Nephron progenitor cell (in vitro differentiated cells): ENCODE results near the gene PDZRN3.

Source experiments
- DNase-seq: peaks from one replicate; pipeline ENCODE4 v3.0.0; 2021
- H3K27ac Mint-ChIP-seq: 2 replicates; pipeline ENCODE4 v1.8.0; 2021; ENCODE audit warnings: mild to moderate bottlenecking, moderate library complexity, mixed read lengths
- H3K27me3 Mint-ChIP-seq: 2 replicates; pipeline ENCODE4 v1.8.0; 2021; ENCODE audit warnings: mild to moderate bottlenecking, low read depth, mixed read lengths; ENCODE audit not compliant: poor library complexity
- H3K36me3 Mint-ChIP-seq: 2 replicates; pipeline ENCODE4 v1.8.0; 2021; ENCODE audit warnings: low read depth, mixed read lengths
- H3K4me1 Mint-ChIP-seq: 2 replicates; pipeline ENCODE4 v1.8.0; 2021; ENCODE audit warnings: mixed read lengths
- H3K4me3 Mint-ChIP-seq: 2 replicates; pipeline ENCODE4 v1.8.0; 2021; ENCODE audit warnings: mild to moderate bottlenecking, moderate library complexity, mixed read lengths
- H3K9me3 Mint-ChIP-seq: 2 replicates; pipeline ENCODE4 v1.8.0; 2021; ENCODE audit warnings: mild to moderate bottlenecking, moderate library complexity, mixed read lengths
- TF ChIP-seq, protein P1 (sequence below): fragments of 200-600 bp; sonication (generic); IDR thresholded peaks from 2 replicates; pipeline ENCODE4 v1.5.0; 2021; ENCODE audit warnings: antibody characterized with exemption

The PDZRN3 gene

DNA sequence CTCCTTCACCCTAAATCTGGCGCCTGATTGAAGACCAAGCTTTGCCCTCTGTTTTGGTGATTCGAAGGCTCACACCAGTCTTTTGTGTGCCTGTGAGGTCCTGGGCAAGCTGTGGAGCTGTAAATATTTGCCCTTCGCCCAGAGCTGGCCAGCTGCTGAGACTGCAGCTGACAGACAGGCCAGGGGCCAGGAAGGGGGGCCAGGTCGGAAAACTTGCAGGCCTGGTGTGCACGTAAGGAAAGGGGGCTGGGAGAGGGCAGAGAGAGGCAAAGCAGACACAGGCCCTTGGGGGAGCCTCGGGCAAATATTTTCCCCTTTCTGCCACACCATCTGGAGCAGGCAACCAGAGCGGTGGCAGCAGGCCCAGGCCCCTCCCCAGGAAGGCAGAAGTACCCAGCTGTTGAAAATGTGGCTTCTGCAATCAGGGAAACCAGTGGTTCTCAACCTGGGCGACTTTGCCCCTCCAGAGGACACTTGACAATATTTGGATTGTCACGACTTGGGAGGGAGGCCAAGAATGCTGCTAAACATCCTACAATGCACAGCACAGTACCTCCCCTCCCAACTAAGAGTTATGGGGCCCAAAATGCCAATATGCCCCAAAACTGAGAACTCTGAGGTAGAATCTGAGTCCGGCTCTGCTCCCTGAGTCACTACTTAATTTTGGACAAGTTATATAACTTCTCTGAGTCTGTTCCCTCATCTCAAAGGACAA lies 2.5 kb downstream of the PDZRN3 start:
- no peaks in the 10 kb centered on the region for H3K9me3 Mint-ChIP-seq
- H3K4me3 Mint-ChIP-seq, result peak overlapping the region; percentile 89
- peaks cover 67% of the 10 kb centered on the region for H3K4me1 Mint-ChIP-seq
- H3K36me3 Mint-ChIP-seq, result peaks cover 15% of the 10 kb centered on the region
- peak overlapping the region; percentile 87 for H3K27ac Mint-ChIP-seq
- no peaks in the 10 kb centered on the region for H3K27me3 Mint-ChIP-seq
- peak; percentile 52 for DNase-seq
- TF ChIP-seq, protein P1, sequence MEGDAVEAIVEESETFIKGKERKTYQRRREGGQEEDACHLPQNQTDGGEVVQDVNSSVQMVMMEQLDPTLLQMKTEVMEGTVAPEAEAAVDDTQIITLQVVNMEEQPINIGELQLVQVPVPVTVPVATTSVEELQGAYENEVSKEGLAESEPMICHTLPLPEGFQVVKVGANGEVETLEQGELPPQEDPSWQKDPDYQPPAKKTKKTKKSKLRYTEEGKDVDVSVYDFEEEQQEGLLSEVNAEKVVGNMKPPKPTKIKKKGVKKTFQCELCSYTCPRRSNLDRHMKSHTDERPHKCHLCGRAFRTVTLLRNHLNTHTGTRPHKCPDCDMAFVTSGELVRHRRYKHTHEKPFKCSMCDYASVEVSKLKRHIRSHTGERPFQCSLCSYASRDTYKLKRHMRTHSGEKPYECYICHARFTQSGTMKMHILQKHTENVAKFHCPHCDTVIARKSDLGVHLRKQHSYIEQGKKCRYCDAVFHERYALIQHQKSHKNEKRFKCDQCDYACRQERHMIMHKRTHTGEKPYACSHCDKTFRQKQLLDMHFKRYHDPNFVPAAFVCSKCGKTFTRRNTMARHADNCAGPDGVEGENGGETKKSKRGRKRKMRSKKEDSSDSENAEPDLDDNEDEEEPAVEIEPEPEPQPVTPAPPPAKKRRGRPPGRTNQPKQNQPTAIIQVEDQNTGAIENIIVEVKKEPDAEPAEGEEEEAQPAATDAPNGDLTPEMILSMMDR, result no peak

GRCh38 chr3:73621388-73621787 lies 3.4 kb downstream of the PDZRN3 start:
- TF ChIP-seq, protein P1, result no peak
- Mint-ChIP-seq H3K27ac (peak overlapping the region; percentile 87), H3K4me3 (peak overlapping the region; percentile 89), H3K36me3 (peaks cover 21% of the 10 kb centered on the region), H3K27me3 (no peaks in the 10 kb centered on the region), H3K9me3 (no peaks in the 10 kb centered on the region), H3K4me1 (peaks cover 59% of the 10 kb centered on the region)
- DNase-seq, result no peak

- no peak overlapping the region for H3K4me3 Mint-ChIP-seq
- TF ChIP-seq, protein P1, result no peak
- no peak for DNase-seq
- H3K27ac Mint-ChIP-seq, result no peak overlapping the region
- no peaks in the 10 kb centered on the region for H3K9me3 Mint-ChIP-seq
- H3K36me3 Mint-ChIP-seq, result peaks cover 31% of the 10 kb centered on the region
- peaks cover 51% of the 10 kb centered on the region for H3K4me1 Mint-ChIP-seq
- no peaks in the 10 kb centered on the region for H3K27me3 Mint-ChIP-seq
These were observed 6.3 kb downstream of the PDZRN3 start for GRCh38 chr3:73618461-73618860.

- no peak overlapping the region for H3K27ac Mint-ChIP-seq
- DNase-seq, result no peak
- TF ChIP-seq, protein P1, result no peak
- no peaks in the 10 kb centered on the region for H3K9me3 Mint-ChIP-seq
- H3K36me3 Mint-ChIP-seq, result peaks cover 40% of the 10 kb centered on the region
- H3K27me3 Mint-ChIP-seq, result no peaks in the 10 kb centered on the region
- H3K4me1 Mint-ChIP-seq, result peaks cover 36% of the 10 kb centered on the region
- H3K4me3 Mint-ChIP-seq, result no peak overlapping the region
These were observed 8.7 kb downstream of the PDZRN3 start for GRCh38 chr3:73616056-73616455.

DNA sequence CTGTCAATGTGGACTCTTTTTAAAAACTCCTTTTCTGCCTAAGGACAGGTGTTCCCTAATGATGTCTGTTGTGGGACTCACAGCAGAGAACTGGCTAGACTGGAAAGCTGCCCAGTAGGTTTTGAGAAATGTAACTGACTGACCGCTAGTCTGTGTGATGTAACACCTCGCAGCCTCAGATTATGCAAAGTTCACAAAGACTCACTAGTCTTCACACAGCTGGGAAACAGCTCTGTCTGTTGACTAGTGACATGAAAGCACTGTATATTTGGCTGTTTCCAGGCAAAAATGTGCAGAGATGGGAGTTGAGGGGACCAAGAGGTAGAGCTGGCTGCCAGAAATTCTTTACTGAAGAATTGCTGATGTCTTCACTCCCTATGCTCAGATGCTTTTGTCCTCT lies 10.3 kb downstream of the PDZRN3 start:
- peaks cover 31% of the 10 kb centered on the region for H3K36me3 Mint-ChIP-seq
- no peak for DNase-seq
- no peak overlapping the region for H3K27ac Mint-ChIP-seq
- H3K9me3 Mint-ChIP-seq, result no peaks in the 10 kb centered on the region
- no peak overlapping the region for H3K4me3 Mint-ChIP-seq
- H3K4me1 Mint-ChIP-seq, result peaks cover 22% of the 10 kb centered on the region
- H3K27me3 Mint-ChIP-seq, result no peaks in the 10 kb centered on the region
- TF ChIP-seq, protein P1, result no peak

DNA sequence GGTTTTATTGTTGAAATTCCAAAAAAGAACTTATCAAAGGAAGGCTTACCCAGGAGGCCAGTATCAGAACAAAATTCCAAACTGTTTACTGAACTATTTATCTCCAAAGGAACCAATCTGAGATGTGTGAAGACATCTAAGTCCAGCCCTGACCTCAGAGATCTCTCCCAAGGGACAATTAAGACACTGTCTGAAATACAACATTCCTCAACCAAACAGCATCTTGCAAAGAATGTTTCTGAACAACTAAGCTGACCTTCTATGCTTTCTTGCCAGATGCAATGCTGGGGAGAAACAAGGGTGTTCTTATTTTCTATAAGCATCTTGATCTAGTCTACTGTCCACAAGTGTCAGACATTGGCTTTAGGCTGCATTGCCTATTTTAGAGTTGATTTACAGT lies 13.6 kb downstream of the PDZRN3 start:
- TF ChIP-seq, protein P1, result no peak
- Mint-ChIP-seq H3K36me3 (peaks cover 37% of the 10 kb centered on the region), H3K4me3 (no peak overlapping the region)

More for the DNA sequence above, 13.6 kb downstream of the PDZRN3 start:
- no peaks in the 10 kb centered on the region for H3K9me3 Mint-ChIP-seq
- peaks cover 19% of the 10 kb centered on the region for H3K4me1 Mint-ChIP-seq
- no peak for DNase-seq
- no peak overlapping the region for H3K27ac Mint-ChIP-seq
- peaks cover 2% of the 10 kb centered on the region for H3K27me3 Mint-ChIP-seq
